ENCODE measurements around the gene MCAM. TPM values are rescaled to one million over a fixed set of nuclear protein-coding genes. Genes with fewer than 3 reads are reported as not detected.
A peak's percentile ranks its signal among the peaks of the same experiment; 100 is the strongest.

The MCAM gene
- total RNA-seq, 4 donors from 2014 or later: 27.5 to 112 (median 66.2) TPM

DNA sequence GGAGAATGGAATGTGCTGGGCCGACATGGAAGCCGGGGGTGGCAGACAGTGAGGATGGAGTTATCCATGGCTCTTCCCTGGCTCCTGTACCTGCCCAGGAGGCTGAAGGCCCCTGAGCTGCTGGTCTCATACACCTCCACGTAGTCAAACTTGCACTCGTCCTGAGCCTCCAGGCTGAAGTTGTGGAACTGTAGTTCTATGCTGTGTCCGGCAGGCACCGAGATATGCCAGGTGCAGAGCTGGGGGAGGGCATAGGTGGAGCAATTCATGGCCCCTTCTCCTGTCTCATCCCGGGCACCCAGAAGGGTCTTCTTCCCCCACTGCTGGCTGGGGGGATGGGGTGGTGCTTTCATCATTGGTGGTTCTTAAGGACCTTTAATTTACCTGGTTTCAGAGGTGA, 26.8 kb upstream of the MCAM start:
- Histone ChIP-seq H3K4me1 (peaks cover 3 to 30% (median 15%) of the 10 kb centered on the region in 4 donors), H3K27ac (no peak overlapping the region), H3K27me3 (peaks cover 0 to 5% of the 10 kb centered on the region in 2 donors), H3K9me3 (no peaks in the 10 kb centered on the region), H3K4me3 (no peak overlapping the region), H3K36me3 (no peaks in the 10 kb centered on the region)
- no peak for DNase-seq
- TF ChIP-seq, protein P1, sequence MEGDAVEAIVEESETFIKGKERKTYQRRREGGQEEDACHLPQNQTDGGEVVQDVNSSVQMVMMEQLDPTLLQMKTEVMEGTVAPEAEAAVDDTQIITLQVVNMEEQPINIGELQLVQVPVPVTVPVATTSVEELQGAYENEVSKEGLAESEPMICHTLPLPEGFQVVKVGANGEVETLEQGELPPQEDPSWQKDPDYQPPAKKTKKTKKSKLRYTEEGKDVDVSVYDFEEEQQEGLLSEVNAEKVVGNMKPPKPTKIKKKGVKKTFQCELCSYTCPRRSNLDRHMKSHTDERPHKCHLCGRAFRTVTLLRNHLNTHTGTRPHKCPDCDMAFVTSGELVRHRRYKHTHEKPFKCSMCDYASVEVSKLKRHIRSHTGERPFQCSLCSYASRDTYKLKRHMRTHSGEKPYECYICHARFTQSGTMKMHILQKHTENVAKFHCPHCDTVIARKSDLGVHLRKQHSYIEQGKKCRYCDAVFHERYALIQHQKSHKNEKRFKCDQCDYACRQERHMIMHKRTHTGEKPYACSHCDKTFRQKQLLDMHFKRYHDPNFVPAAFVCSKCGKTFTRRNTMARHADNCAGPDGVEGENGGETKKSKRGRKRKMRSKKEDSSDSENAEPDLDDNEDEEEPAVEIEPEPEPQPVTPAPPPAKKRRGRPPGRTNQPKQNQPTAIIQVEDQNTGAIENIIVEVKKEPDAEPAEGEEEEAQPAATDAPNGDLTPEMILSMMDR (IDR thresholded peaks at IDR 0.05): no peak
- no peak for TF ChIP-seq POLR2A (IDR thresholded peaks at IDR 0.05)

DNA sequence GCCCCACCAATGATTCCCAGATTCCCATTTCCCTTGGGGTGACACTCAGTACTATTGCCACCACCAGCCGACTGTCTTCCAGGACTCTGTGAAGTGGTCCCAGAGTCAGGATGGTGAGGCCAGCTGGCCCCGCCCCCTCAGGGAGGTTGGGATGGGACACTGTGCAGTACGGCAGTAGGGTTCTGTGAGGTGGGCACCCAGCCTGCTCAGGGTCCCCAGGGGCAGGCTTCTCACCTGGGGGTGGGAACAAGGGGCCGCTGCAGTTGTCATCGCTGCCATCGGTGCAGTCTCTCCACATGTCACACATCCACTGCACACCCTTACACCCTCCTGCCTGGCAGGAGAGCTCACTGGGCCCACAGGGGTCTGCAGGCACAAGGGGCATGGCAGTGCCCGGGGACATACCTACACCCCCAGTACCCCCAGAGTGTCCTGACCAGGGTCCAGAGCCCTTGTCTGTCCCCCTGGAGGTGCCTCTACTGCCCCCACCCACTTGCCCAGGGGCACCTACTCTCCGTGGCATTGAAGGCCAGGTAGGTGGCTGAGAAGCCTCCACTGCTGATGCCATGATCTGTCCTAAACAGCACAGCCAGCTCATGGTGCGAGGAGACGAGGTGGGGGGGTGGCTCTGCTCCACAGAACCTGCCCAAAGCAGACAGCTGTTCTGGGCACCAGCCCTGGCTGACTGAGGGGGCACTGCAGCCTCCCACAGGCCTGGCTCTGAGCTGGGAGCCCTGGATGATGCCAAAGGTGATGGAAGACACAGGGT, 25.6 kb upstream of the MCAM start:
- no peak overlapping the region for H3K27ac ChIP-seq
- TF ChIP-seq, protein P1 (IDR thresholded peaks at IDR 0.05): no peak
- TF ChIP-seq POLR2A (IDR thresholded peaks at IDR 0.05): no peak

DNA sequence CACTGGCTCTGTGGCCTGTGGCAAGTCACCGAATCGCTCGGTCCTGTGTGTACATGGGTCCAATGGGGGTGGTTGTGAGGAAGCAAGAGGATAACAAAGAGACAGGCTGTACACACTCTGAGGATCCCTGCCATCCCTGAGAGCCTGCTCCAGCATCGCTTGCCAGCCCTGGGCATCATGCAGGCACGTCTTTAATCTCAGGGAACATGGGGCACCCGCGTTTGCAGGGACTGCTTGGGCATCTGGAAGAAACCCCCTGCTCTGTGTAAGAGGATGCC, 25.0 kb upstream of the MCAM start:
- H3K9me3 ChIP-seq: no peaks in the 10 kb centered on the region
- peaks cover 0 to 5% of the 10 kb centered on the region in 2 donors for H3K27me3 ChIP-seq
- H3K4me1 ChIP-seq: peaks cover 3 to 48% (median 17%) of the 10 kb centered on the region in 4 donors
- no peak for DNase-seq
- H3K4me3 ChIP-seq: no peak overlapping the region
- H3K27ac ChIP-seq: no peak overlapping the region
- TF ChIP-seq, protein P1 (IDR thresholded peaks at IDR 0.05): no peak
- no peak for TF ChIP-seq POLR2A (IDR thresholded peaks at IDR 0.05)
- H3K36me3 ChIP-seq: no peaks in the 10 kb centered on the region

More for the DNA sequence above, 25.6 kb upstream of the MCAM start:
- peaks cover 0 to 5% of the 10 kb centered on the region in 2 donors for H3K27me3 ChIP-seq
- peaks cover 3 to 42% (median 17%) of the 10 kb centered on the region in 4 donors for H3K4me1 ChIP-seq
- H3K36me3 ChIP-seq: no peaks in the 10 kb centered on the region
- no peak overlapping the region for H3K4me3 ChIP-seq
- DNase-seq: no peak
- no peaks in the 10 kb centered on the region for H3K9me3 ChIP-seq

DNA sequence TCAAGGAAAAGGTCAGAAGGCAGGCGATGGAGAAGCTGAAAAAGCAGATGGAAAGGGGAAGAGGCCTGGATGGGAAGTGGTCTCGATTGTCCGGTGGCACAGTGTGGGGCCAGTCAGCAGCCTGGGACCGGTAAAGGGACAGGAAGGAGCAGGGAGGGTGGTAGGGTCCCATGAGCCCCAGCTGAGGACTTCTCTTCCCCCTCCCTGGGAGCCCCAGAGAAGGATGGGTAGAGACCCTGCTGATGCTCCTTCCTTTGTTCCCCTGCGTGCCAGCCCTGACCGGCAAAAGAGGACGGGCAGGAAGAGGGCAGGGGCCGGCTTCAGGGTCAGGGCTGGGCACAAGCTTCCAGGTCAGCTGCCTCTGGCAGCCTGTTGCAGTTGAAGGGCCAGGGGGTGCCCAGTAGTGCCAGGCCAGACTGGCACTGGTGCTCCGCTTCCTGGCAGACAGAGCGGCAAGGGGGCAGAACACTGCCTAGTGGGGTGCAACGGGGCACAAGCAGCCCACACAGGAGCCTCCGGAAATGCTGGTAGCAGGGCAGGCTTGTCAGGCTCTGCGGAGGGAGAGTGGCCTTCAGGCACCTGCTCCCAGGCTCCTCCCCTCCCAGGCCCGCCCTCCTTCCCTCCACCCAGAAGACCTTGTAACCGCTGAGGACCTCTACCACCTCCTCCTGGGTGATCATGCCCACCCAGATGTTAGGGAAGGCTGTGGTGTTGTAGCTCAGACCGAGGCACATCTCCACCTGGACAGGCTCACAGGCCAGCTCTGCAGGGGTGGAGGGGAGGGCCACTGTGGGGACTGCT, 24.5 kb upstream of the MCAM start:
- H3K27ac ChIP-seq: peak overlapping the region in 3 of 4 donors; percentile 71 to 90 (median 78)
- peaks cover 0 to 5% of the 10 kb centered on the region in 2 donors for H3K27me3 ChIP-seq
- no peak overlapping the region for H3K4me3 ChIP-seq

More for the DNA sequence above, 24.5 kb upstream of the MCAM start:
- DNase-seq: peak in 1 of 3 donors; percentile 52
- H3K9me3 ChIP-seq: no peaks in the 10 kb centered on the region
- peaks cover 3 to 53% (median 17%) of the 10 kb centered on the region in 4 donors for H3K4me1 ChIP-seq
- no peak for TF ChIP-seq POLR2A (IDR thresholded peaks at IDR 0.05)
- TF ChIP-seq, protein P1 (IDR thresholded peaks at IDR 0.05): no peak
- H3K36me3 ChIP-seq: no peaks in the 10 kb centered on the region

Data from Peyer's patch (tissue), 4 donors.